HFFc6 (cell line): Measurements from ENCODE around the gene DMAC1. TPM values are rescaled to one million over a fixed set of nuclear protein-coding genes. Genes with fewer than 3 reads are reported as not detected.

Experiments used
- DNase-seq: peaks from one replicate; pipeline ENCODE4 v3.0.0-alpha.2; 2018
- H3K27ac Mint-ChIP-seq: 2 replicates; pipeline ENCODE4 v1.8.0; 2020; ENCODE audit warnings: mild to moderate bottlenecking, mixed read lengths
- H3K27me3 Mint-ChIP-seq: 2 replicates; pipeline ENCODE4 v1.8.0; 2021; ENCODE audit warnings: mild to moderate bottlenecking, moderate library complexity, mixed read lengths; ENCODE audit not compliant: insufficient read depth
- H3K36me3 Mint-ChIP-seq: 2 replicates; pipeline ENCODE4 v1.8.0; 2021; ENCODE audit warnings: low read depth, mixed read lengths
- H3K4me1 Mint-ChIP-seq: 2 replicates; pipeline ENCODE4 v1.8.0; 2020; ENCODE audit warnings: low read depth, mixed read lengths
- H3K4me3 Mint-ChIP-seq: 2 replicates; pipeline ENCODE4 v1.8.0; 2020; ENCODE audit warnings: mild to moderate bottlenecking, moderate library complexity, mixed read lengths
- H3K9me3 Mint-ChIP-seq: 2 replicates; pipeline ENCODE4 v1.8.0; 2020; ENCODE audit warnings: mild to moderate bottlenecking, mixed read lengths
- total RNA-seq, 6 experiments: library from RNA; stranded (reverse); fragmentation: NEBNext Ultra II Directional; extraction: Animal tissue kit (Norgen Biotek cat#: 25700); gene quantifications; 2 replicates in 1 of 6; 3 replicates in 5 of 6; pipeline ENCODE4 v1.2.3, GENCODE V29; 2021
- TF ChIP-seq, protein P1 (sequence below): fragments of 200-600 bp; sonication (generic); IDR thresholded peaks from 2 replicates; pipeline ENCODE4 v1.5.0; 2021; ENCODE audit warnings: antibody characterized with exemption, mild to moderate bottlenecking

Gene DMAC1
- total RNA-seq, 6 experiments from 2014 or later, result 43.2 to 55.2 (median 48.2) TPM

DNA sequence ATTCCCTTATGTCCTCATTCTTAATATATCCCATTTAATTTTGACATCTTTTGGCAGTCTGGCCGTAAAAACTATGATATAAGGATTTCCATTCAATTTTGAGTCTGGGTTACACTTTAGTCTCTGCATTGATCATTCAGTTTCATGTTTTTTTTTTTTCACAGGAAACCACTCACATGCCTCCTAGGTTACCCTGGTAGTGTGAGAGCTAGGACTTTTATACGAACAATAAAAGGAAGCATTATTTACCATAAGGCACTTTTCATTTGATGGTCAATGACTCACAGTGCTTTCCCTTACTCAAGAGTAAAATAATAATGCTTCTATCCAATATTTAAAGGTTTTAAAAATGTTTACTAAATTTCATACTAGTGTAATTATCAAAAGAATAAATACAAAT lies 16.4 kb upstream of the DMAC1 start:
- no peaks in the 10 kb centered on the region for H3K9me3 Mint-ChIP-seq
- H3K27me3 Mint-ChIP-seq, result no peaks in the 10 kb centered on the region
- TF ChIP-seq, protein P1, sequence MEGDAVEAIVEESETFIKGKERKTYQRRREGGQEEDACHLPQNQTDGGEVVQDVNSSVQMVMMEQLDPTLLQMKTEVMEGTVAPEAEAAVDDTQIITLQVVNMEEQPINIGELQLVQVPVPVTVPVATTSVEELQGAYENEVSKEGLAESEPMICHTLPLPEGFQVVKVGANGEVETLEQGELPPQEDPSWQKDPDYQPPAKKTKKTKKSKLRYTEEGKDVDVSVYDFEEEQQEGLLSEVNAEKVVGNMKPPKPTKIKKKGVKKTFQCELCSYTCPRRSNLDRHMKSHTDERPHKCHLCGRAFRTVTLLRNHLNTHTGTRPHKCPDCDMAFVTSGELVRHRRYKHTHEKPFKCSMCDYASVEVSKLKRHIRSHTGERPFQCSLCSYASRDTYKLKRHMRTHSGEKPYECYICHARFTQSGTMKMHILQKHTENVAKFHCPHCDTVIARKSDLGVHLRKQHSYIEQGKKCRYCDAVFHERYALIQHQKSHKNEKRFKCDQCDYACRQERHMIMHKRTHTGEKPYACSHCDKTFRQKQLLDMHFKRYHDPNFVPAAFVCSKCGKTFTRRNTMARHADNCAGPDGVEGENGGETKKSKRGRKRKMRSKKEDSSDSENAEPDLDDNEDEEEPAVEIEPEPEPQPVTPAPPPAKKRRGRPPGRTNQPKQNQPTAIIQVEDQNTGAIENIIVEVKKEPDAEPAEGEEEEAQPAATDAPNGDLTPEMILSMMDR, result no peak
- H3K4me1 Mint-ChIP-seq, result no peaks in the 10 kb centered on the region
- H3K27ac Mint-ChIP-seq, result no peak overlapping the region
- no peak for DNase-seq
- H3K4me3 Mint-ChIP-seq, result no peak overlapping the region
- H3K36me3 Mint-ChIP-seq, result no peaks in the 10 kb centered on the region

DNA sequence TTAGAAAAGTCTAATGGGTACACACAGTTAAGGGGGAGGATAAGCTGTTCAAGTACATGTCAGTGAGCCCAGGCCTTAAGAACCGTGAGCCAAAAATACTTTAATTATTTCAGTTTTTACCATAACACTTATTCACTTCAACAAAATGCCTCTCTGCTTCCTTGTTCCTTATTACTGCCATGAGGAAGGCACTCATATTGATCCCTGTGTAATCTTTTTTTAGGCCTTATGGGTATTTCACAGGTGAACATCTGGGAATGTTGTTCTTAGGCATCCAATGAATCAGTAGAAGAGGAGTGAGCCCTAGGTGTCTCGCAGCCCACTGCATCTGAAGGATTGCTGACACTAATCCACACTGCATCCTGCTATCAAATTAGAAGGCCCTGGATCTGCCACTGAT lies 13.5 kb upstream of the DMAC1 start:
- DNase-seq, result no peak
- Mint-ChIP-seq H3K9me3 (no peaks in the 10 kb centered on the region), H3K36me3 (no peaks in the 10 kb centered on the region), H3K4me1 (no peaks in the 10 kb centered on the region), H3K27ac (no peak overlapping the region), H3K4me3 (no peak overlapping the region), H3K27me3 (no peaks in the 10 kb centered on the region)
- TF ChIP-seq, protein P1, result no peak

DNA sequence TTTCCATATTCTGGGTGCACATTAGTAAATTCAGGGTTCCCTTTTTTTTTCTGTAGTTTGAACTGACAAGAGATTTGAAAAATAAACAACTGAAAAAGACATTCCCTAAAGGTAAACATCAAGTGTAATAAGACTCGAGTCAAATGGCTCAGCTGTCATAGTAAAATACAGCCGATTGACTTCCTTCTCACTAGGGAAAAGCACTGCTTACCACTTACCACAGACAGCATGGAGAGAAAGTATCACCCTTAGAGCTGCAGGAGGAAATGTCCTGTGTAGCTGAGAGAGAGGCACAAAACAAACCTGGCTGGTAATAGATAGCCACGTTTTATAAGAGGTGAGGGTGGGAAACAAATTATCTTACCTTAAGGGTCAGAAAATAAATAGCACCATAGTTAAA lies 12.1 kb upstream of the DMAC1 start:
- H3K4me3 Mint-ChIP-seq, result no peak overlapping the region
- TF ChIP-seq, protein P1, result no peak
- H3K9me3 Mint-ChIP-seq, result no peaks in the 10 kb centered on the region
- no peaks in the 10 kb centered on the region; the same call in 1 of the 2 replicates for H3K27me3 Mint-ChIP-seq
- H3K4me1 Mint-ChIP-seq, result no peaks in the 10 kb centered on the region
- no peak for DNase-seq
- no peak overlapping the region for H3K27ac Mint-ChIP-seq
- H3K36me3 Mint-ChIP-seq, result no peaks in the 10 kb centered on the region

DNA sequence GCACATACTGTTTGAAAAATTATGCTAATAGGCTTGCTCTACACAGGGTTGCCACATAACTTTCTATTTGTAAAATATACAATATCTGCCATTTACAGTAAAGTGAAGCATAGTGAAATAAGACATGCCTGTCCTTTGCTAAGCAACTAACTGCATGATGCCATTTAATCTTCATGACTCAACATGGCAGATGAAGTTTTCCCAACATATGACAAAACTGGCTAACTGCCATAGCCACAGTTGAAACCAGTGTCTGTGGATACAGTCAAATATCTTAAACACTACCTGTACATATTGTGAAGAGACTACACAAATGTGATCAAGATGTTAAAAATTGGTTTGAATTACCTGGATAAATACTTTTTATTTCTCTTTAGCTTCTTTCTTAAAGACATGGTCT lies 3.1 kb upstream of the DMAC1 start:
- no peaks in the 10 kb centered on the region for H3K9me3 Mint-ChIP-seq
- no peak overlapping the region for H3K27ac Mint-ChIP-seq
- no peak overlapping the region for H3K4me3 Mint-ChIP-seq
- H3K4me1 Mint-ChIP-seq, result peaks cover 7% of the 10 kb centered on the region
- H3K27me3 Mint-ChIP-seq, result no peaks in the 10 kb centered on the region; the same call in 1 of the 2 replicates
- DNase-seq, result no peak
- TF ChIP-seq, protein P1, result no peak
- H3K36me3 Mint-ChIP-seq, result no peaks in the 10 kb centered on the region

DNA sequence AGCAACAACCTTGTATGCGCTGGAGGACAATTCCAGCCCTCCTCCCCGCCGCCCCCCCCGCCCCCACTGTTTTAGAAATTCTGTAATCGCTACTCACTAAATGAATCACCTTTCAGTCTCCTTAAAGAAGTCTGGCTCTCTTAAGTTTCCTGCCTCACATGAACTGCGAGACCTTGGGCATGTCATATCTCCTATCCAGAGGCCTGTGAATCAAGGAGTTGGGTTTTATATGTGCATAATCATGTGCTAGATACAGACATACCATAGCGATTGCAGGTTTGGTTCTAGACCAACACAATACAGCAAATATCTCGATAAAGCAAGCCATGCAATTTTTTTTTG lies 337 bp upstream of the DMAC1 start:
- H3K4me1 Mint-ChIP-seq, result peaks cover 7% of the 10 kb centered on the region
- TF ChIP-seq, protein P1, result no peak
- DNase-seq, result no peak

DNA sequence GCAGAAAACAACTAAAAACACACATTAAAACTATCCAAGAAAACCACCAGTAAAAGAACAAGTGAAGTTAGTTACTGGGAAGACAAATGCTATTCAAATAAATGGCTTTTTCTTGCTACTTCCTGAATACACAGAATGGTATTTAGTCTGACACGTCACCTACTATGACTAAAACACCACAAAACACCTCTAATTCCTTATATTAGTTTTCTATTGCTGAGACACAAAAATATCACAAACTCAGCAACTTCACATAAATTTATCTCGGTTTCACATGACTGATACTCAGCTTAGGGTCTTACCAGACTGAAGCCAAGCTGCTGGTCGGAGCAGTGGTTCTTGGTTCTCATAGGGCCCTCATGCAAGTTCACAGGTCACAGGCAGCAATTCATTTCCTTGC lies 5.4 kb downstream of the DMAC1 start:
- Mint-ChIP-seq H3K9me3 (no peaks in the 10 kb centered on the region), H3K27ac (no peak overlapping the region), H3K4me3 (no peak overlapping the region), H3K4me1 (peaks cover 12% of the 10 kb centered on the region), H3K36me3 (peaks cover 13% of the 10 kb centered on the region; the same call in 1 of the 2 replicates), H3K27me3 (no peaks in the 10 kb centered on the region)
- TF ChIP-seq, protein P1, result no peak
- DNase-seq, result no peak

More for the DNA sequence above, 337 bp upstream of the DMAC1 start:
- H3K36me3 Mint-ChIP-seq, result peaks cover 13% of the 10 kb centered on the region; the same call in 1 of the 2 replicates
- H3K27me3 Mint-ChIP-seq, result no peaks in the 10 kb centered on the region
- no peaks in the 10 kb centered on the region for H3K9me3 Mint-ChIP-seq
- H3K4me3 Mint-ChIP-seq, result peak overlapping the region; percentile 92
- peak overlapping the region; percentile 81; the same call in 1 of the 2 replicates for H3K27ac Mint-ChIP-seq
